Measurements from ENCODE around the gene SH3BGR. TPM values are rescaled to one million over a fixed set of nuclear protein-coding genes. Genes with fewer than 3 reads are reported as not detected.

SH3BGR gene
- polyA plus RNA-seq, 1 experiment: 2.7 TPM

DNA sequence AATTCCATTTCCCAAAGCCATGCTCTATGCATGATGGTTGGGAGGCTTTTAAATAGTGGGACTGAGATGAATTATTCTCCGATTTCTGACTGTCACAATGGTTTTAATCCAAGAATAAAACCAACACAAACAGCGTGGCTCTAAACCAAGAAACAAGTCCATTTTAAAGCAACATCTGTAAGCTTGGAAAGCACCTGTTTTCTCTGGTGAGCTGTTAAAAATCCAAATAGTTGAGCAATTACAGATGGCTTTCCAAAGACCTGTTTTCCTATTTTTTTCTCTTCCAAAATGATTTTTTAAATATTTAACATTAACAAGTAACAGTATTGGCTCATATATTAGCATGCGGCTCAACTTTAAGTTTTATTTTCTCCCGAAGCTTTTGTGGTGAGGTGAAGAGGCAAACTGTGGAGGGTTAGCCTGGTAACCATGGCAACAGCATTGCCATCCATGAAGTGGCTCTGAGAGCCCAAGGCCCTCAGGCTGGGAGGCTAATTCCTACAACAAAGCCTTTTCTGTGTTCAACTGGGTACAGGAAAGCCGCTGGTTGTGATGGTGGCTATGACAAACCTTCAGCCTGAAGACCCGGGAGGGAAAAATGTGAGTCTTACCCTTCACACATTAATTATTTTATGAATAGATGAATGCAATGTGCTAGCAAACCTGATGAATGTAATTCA is 104.3 kb downstream of the SH3BGR start:
- no peaks in the 10 kb centered on the region for H3K9me3 ChIP-seq (ENCODE audit: control insufficient read depth, insufficient read depth, low read length)
- H3K27ac ChIP-seq (ENCODE audit: low read depth, low read length): no peak overlapping the region
- CTCF ChIA-PET: no interaction called here
- no peaks in the 10 kb centered on the region for H3K27me3 ChIP-seq (ENCODE audit: control insufficient read depth, insufficient read depth, low read length)
- H3K4me3 ChIP-seq (ENCODE audit: low read depth, low read length): no peak overlapping the region
- no peak for DNase-seq (ENCODE audit: low read depth, low spot score)
- TF ChIP-seq, protein P1, sequence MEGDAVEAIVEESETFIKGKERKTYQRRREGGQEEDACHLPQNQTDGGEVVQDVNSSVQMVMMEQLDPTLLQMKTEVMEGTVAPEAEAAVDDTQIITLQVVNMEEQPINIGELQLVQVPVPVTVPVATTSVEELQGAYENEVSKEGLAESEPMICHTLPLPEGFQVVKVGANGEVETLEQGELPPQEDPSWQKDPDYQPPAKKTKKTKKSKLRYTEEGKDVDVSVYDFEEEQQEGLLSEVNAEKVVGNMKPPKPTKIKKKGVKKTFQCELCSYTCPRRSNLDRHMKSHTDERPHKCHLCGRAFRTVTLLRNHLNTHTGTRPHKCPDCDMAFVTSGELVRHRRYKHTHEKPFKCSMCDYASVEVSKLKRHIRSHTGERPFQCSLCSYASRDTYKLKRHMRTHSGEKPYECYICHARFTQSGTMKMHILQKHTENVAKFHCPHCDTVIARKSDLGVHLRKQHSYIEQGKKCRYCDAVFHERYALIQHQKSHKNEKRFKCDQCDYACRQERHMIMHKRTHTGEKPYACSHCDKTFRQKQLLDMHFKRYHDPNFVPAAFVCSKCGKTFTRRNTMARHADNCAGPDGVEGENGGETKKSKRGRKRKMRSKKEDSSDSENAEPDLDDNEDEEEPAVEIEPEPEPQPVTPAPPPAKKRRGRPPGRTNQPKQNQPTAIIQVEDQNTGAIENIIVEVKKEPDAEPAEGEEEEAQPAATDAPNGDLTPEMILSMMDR (IDR thresholded peaks at IDR 0.05; ENCODE audit: low read depth, low read length): no peak
- POLR2A ChIA-PET: no interaction called here

DNA sequence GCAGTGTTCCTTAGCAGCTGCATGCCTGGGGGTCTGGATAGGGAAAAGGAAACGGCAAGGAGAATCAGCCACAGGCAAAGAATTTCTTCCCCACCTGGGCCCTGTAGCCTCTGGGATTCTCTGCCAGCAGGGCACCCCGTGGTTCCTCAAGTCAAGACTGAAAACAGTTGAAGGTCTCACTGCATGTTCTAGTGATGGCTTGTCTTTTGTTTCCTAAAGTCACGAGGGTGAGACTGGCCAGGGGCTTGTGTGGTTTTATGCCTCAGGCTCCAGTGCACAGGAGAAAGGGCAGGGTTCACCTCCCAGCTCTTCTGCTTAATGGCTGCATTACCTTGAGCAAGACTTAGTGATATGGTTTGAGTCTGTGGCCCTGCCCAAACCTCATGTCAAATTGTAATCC is 107.7 kb downstream of the SH3BGR start:
- TF ChIP-seq, protein P1 (IDR thresholded peaks at IDR 0.05; ENCODE audit: low read depth, low read length): no peak
- POLR2A ChIA-PET: no interaction called here
- no peak for DNase-seq (ENCODE audit: low read depth, low spot score)
- Histone ChIP-seq H3K9me3 (ENCODE audit: control insufficient read depth, insufficient read depth, low read length) (no peaks in the 10 kb centered on the region), H3K27ac (ENCODE audit: low read depth, low read length) (no peak overlapping the region), H3K27me3 (ENCODE audit: control insufficient read depth, insufficient read depth, low read length) (peaks cover 2% of the 10 kb centered on the region), H3K4me3 (ENCODE audit: low read depth, low read length) (no peak overlapping the region)
- CTCF ChIA-PET: no interaction called here

DNA sequence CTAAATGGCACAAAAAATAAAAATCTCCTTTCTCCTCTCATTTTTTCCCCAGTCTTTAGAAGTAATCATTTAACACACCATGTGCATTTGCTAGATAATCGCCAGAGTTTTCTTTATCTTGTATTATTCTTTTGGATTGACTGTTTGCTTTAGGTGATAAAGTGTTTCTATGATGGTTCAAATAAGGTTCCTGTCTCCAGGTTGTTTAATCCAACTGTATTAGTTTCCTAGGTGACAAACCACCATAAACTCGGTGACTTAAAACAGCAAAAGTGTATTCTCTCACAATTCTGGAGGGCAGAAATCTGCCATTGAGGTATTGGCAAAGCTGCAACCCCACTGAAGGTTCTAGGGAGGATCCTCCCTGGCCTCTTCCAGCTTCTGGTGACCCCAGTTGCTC is 109.4 kb downstream of the SH3BGR start:
- ChIA-PET POLR2A (no interaction called here), CTCF (no interaction called here)
- H3K27me3 ChIP-seq (ENCODE audit: control insufficient read depth, insufficient read depth, low read length): peaks cover 2% of the 10 kb centered on the region
- no peaks in the 10 kb centered on the region for H3K9me3 ChIP-seq (ENCODE audit: control insufficient read depth, insufficient read depth, low read length)
- TF ChIP-seq, protein P1 (IDR thresholded peaks at IDR 0.05; ENCODE audit: low read depth, low read length): no peak
- H3K27ac ChIP-seq (ENCODE audit: low read depth, low read length): no peak overlapping the region
- H3K4me3 ChIP-seq (ENCODE audit: low read depth, low read length): no peak overlapping the region
- DNase-seq (ENCODE audit: low read depth, low spot score): no peak

DNA sequence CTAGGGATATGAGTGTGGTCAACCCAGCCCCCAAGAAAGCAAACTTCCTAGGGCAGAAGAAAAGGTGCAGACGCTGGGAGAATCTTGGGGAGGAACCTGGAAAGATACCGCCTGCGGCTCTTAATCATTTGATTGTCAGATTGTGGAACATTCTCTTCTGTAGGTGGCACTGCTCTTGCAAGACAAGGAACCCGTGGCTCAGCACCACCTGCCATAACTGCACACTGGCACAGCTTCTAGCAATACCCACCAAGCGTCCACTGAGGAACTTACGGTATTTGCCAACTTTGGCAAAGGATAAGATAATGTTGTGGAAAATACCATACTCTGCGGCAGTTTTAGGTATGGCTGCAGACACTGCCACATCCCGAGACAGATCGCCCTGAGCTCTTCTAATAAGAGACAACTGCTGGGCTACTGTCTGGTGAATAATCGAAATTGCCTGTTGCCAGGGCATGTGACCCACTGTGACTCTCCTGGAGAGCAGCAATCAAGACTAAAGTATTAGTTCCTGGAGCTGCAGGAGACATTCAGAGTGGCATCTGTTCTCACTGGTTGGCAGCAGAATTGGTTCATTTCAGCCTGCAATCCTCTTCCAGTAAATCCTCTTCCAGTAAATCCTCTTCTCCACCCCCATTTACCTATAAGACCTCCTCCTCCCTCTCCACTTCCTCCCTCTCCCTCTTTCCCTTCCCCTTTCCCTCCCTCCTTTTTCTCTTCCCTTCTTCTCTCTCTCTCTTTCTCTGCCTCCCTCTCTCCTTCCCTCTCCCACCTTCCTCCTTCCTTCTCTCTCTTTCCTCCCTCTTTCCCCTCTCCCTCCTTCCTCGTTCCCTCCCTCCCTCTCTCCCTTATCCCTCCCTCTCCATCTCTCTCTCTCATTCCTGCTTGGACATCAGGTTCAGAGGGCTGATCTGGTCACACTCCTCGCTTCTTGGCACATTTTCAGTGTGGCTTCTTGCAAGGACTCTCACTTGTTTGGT is 111.3 kb downstream of the SH3BGR start:
- Histone ChIP-seq H3K27ac (ENCODE audit: low read depth, low read length) (no peak overlapping the region), H3K27me3 (ENCODE audit: control insufficient read depth, insufficient read depth, low read length) (peaks cover 2% of the 10 kb centered on the region), H3K9me3 (ENCODE audit: control insufficient read depth, insufficient read depth, low read length) (no peaks in the 10 kb centered on the region), H3K4me3 (ENCODE audit: low read depth, low read length) (no peak overlapping the region)
- CTCF ChIA-PET: no interaction called here
- TF ChIP-seq, protein P1 (IDR thresholded peaks at IDR 0.05; ENCODE audit: low read depth, low read length): no peak
- no peak for DNase-seq (ENCODE audit: low read depth, low spot score)
- POLR2A ChIA-PET: no interaction called here

DNA sequence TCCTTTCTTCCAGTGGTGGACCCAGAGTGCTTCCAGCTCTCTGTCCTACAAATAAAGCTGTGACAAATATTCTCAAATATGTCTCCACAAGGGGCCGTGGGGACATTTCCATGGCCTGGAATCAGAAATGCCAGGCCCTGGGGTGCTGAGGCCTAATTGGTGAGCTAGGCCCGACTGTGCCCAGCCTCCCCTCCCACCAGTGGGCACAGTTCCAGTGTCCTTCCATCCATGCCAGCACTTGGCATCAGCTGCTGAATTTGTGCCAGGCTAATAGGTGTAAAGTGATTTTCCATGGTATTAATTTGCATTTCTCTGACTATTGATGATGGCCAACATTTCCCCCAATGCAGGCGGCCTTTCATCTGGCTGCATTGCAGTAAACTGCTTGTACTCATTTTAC is 112.4 kb downstream of the SH3BGR start:
- Histone ChIP-seq H3K27ac (ENCODE audit: low read depth, low read length) (no peak overlapping the region), H3K9me3 (ENCODE audit: control insufficient read depth, insufficient read depth, low read length) (no peaks in the 10 kb centered on the region), H3K27me3 (ENCODE audit: control insufficient read depth, insufficient read depth, low read length) (peaks cover 2% of the 10 kb centered on the region), H3K4me3 (ENCODE audit: low read depth, low read length) (no peak overlapping the region)
- ChIA-PET POLR2A (no interaction called here), CTCF (no interaction called here)
- TF ChIP-seq, protein P1 (IDR thresholded peaks at IDR 0.05; ENCODE audit: low read depth, low read length): no peak
- no peak for DNase-seq (ENCODE audit: low read depth, low spot score)

Measured in AG04450 (cell line).